Sigmoid colon (tissue), 7 donors: ENCODE data around the gene NDUFA12. TPM values are rescaled to one million over a fixed set of nuclear protein-coding genes. Genes with fewer than 3 reads are reported as not detected.
A peak's percentile ranks its signal among the peaks of the same experiment; 100 is the strongest.

ENCODE experiments used
- DNase-seq: peaks from one replicate; pipeline ENCODE4 v3.0.0-alpha.2; 2019
- H3K27ac ChIP-seq, 4 donors: fragments of 200-600 bp; sonication (generic); one replicate each; pipeline ENCODE4 v1.5.1; 2016 to 2019; ENCODE audit warnings: mild to moderate bottlenecking in 1 of 4
- H3K27me3 ChIP-seq, 3 donors: fragments of 200-600 bp; sonication (generic); one replicate each; pipeline ENCODE4 v1.5.1; 2019; ENCODE audit warnings: mild to moderate bottlenecking in 1 of 3
- H3K36me3 ChIP-seq, 4 donors: fragments of 200-600 bp; sonication (generic); one replicate each; pipeline ENCODE4 v1.5.1; 2016 to 2019
- H3K4me1 ChIP-seq, 4 donors: fragments of 200-600 bp; sonication (generic); one replicate each; pipeline ENCODE4 v1.5.1; 2017 to 2019
- H3K4me3 ChIP-seq, 4 donors: fragments of 200-600 bp; sonication (generic); one replicate each; pipeline ENCODE4 v1.5.1; 2017 to 2019; ENCODE audit warnings: mild to moderate bottlenecking in 2 of 4, moderate library complexity in 1 of 4
- H3K9me3 ChIP-seq, 4 donors: fragments of 200-600 bp in 3 of 4; sonication (generic) in 3 of 4; one replicate each; pipeline versions ENCODE4 v1.5.1 to v1.6.1; 2013 to 2019
- CTCF ChIP-seq, 4 experiments: fragments of 450-650 bp in 3 of 4; fragments of 200-600 bp in 1 of 4; IDR thresholded peaks; one replicate each; pipeline ENCODE4 v1.5.1; 2016 to 2019; ENCODE audit warnings: antibody characterized with exemption in 4 of 4, mild to moderate bottlenecking in 3 of 4, moderate library complexity in 2 of 4
- EP300 ChIP-seq, 4 donors: sonication (generic); formaldehyde crosslinking; IDR thresholded peaks; one replicate each; pipeline ENCODE4 v1.6.1; 2017; ENCODE audit warnings: antibody characterized with exemption in 4 of 4
- POLR2A ChIP-seq, 2 donors: fragments of 450-650 bp; IDR thresholded peaks; one replicate each; pipeline ENCODE4 v1.6.1; 2016; ENCODE audit warnings: antibody characterized with exemption in 2 of 2, mild to moderate bottlenecking in 2 of 2, moderate library complexity in 2 of 2
- POLR2AphosphoS5 ChIP-seq, 4 donors: sonication (generic); formaldehyde crosslinking; IDR thresholded peaks; one replicate each; pipeline ENCODE4 v1.6.1; 2017; ENCODE audit warnings: antibody characterized with exemption in 4 of 4
- WGBS, 2 donors: extraction: QIAGEN DNeasy Blood & Tissue Kit; methylation state at CpG; one replicate each; pipeline ENCODE4 v1.1.7; 2013; 5-methylcytosine and 5-hydroxymethylcytosine counted together
- intact Hi-C: fragments of 100-400 bp; cut with DNase I; formaldehyde crosslinking; loops from one replicate; pipeline ENCODE4 v1.15.1; 2023
- polyA plus RNA-seq, 3 donors: library from polyadenylated mRNA; stranded (reverse); fragments of 200-250 nt; gene quantifications; one replicate each; pipeline ENCODE4 v1.2.3, GENCODE V29; 2013
- total RNA-seq, 4 donors: library from RNA; depleted of rRNA; stranded (reverse); fragments of >200 nt; gene quantifications; one replicate each; pipeline ENCODE4 v1.1.0, GENCODE V29; 2016
- donor health status: healthy with polysubstance abuse.
- donor health status: Bipolar disorder and iron deficiency.
- donor health status: healthy.

Gene NDUFA12
- total and polyA plus RNA-seq, 7 donors = 95.4 to 256 (median 155) TPM

DNA sequence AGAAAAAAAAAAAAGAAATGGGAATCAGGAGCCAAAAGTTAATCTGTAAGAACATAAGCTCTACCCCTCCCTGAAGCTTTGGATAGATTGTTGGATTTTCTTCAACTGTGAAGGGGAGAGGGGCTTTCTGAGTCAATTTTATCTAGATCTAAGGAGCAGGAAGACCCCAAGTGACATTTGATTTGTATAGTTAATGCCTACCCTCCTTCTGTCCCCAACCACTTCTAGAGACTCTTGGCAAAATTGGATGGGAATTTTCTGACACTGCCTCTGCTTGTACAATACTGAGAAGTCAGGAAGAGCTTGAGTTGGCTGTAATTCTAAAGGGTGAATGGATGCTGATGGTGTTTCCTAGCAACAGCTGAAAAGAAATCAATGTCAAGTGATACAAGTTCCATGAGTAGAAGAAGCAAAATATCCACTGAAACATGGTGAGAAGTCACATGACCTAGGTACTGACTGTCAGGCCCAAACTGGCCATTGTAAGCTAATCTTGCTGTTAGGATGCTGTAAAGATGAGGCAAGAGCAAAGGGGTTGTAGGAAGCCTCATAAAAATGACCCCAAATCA is 42.2 kb downstream of the NDUFA12 start:
- Histone ChIP-seq H3K27ac (no peak overlapping the region), H3K36me3 (no peaks in the 10 kb centered on the region), H3K4me1 (peaks cover 0 to 15% (median 2%) of the 10 kb centered on the region in 4 donors), H3K9me3 (no peaks in the 10 kb centered on the region), H3K27me3 (no peaks in the 10 kb centered on the region), H3K4me3 (no peak overlapping the region)
- intact Hi-C loops = no loop called here
- DNase-seq = no peak
- no peak for TF ChIP-seq POLR2AphosphoS5 (IDR thresholded peaks at IDR 0.05)
- TF ChIP-seq CTCF (IDR thresholded peaks at IDR 0.05) = no peak
- TF ChIP-seq EP300 (IDR thresholded peaks at IDR 0.05) = no peak
- no peak for TF ChIP-seq POLR2A (IDR thresholded peaks at IDR 0.05)

GRCh38 chr12:94957006-94957405 is 46.5 kb downstream of the NDUFA12 start:
- Histone ChIP-seq H3K9me3 (no peaks in the 10 kb centered on the region), H3K27me3 (no peaks in the 10 kb centered on the region), H3K36me3 (no peaks in the 10 kb centered on the region), H3K4me1 (peaks cover 0 to 16% (median 2%) of the 10 kb centered on the region in 4 donors), H3K27ac (no peak overlapping the region), H3K4me3 (no peak overlapping the region)
- intact Hi-C loops = no loop called here
- TF ChIP-seq POLR2A (IDR thresholded peaks at IDR 0.05) = no peak
- no peak for TF ChIP-seq EP300 (IDR thresholded peaks at IDR 0.05)
- no peak for TF ChIP-seq CTCF (IDR thresholded peaks at IDR 0.05)
- no peak for TF ChIP-seq POLR2AphosphoS5 (IDR thresholded peaks at IDR 0.05)
- DNase-seq = no peak

DNA sequence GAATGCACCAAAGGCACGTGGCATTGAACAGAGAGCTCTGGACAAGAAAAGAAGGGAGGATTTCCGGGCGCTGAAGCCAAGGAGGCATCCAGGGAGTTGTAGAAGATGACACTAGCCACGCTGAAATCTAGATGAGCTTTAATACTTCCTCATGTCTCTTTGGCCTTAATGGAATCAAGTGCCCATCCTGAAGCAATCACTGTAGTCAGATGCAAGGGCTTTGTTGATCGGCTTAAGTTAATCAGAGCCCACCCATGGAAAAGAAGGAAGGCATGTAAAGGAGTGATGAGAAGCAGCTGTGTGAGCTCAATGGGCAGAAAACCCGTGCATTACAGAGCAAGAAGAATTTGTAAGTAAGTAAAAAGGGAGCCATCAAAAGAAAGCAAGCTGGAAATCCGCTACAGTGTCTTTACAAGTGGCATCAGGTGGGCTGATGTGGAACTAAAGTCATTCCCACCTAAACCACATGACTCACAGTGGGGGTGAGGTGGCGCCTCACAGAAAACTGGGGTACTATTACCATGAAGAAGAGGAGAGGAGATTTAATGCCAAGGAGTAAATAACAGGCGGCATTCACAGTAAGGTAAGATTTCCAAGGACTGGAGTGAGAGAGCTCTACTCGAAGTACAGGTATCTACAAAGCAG is 48.4 kb downstream of the NDUFA12 start:
- no peaks in the 10 kb centered on the region for H3K9me3 ChIP-seq
- no peaks in the 10 kb centered on the region for H3K27me3 ChIP-seq
- no peak for DNase-seq
- H3K36me3 ChIP-seq = no peaks in the 10 kb centered on the region
- TF ChIP-seq POLR2A (IDR thresholded peaks at IDR 0.05) (no peak), CTCF (IDR thresholded peaks at IDR 0.05) (no peak), POLR2AphosphoS5 (IDR thresholded peaks at IDR 0.05) (no peak), EP300 (IDR thresholded peaks at IDR 0.05) (no peak)
- H3K27ac ChIP-seq = no peak overlapping the region
- no peak overlapping the region for H3K4me3 ChIP-seq
- peaks cover 0 to 16% (median 2%) of the 10 kb centered on the region in 4 donors for H3K4me1 ChIP-seq
- WGBS, 2 donors = 87 to 89% methylated on average over 10 of the region's 10 CpGs
- intact Hi-C loops = no loop called here

DNA sequence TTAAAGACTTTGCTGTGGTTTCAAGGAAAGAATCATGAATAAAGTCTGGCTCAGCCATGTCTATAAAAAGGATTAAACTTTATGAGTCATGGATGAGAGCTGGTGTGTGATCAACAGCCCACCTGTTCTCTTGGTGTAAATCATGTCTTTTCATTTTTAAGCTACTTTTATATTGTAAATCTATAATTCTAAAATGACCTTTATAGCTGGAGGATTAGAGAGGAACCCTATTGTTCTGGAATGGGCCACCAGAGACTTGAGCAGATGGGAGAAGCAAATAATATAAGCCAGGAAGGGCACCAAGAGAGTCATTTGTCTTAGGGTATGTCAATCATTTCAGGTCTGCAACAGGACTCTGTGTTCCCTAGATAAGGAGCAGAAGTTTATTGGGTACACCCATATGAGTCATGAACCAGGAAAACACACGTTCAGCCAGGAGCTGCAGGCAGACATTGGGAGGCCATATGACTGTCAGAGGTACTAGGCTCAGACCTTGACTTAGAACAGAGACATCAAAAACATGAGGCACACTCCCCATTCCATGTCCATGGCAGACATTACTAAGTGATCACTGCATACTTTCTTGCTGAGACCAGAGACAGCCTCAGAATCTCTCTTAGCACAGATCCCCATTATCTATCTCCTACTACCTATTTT is 49.3 kb downstream of the NDUFA12 start:
- H3K9me3 ChIP-seq = no peaks in the 10 kb centered on the region
- H3K4me1 ChIP-seq = peaks cover 0 to 16% (median 2%) of the 10 kb centered on the region in 4 donors
- no peaks in the 10 kb centered on the region for H3K27me3 ChIP-seq
- no peak overlapping the region for H3K27ac ChIP-seq
- no peaks in the 10 kb centered on the region for H3K36me3 ChIP-seq
- WGBS, 2 donors = 3 to 68% methylated on average over 1 of the region's 1 CpG
- intact Hi-C loops = no loop called here
- no peak for DNase-seq
- TF ChIP-seq EP300 (IDR thresholded peaks at IDR 0.05) (peak in 2 of 4 donors; percentile 61 to 62), POLR2A (IDR thresholded peaks at IDR 0.05) (no peak), POLR2AphosphoS5 (IDR thresholded peaks at IDR 0.05) (peak in 3 of 4 donors; percentile 36 to 70 (median 41))
- no peak overlapping the region for H3K4me3 ChIP-seq

- WGBS, 2 donors = 52 to 76% methylated on average over 2 of the region's 2 CpGs
- no peak overlapping the region for H3K27ac ChIP-seq
- TF ChIP-seq EP300 (IDR thresholded peaks at IDR 0.05) (no peak), CTCF (IDR thresholded peaks at IDR 0.05) (no peak), POLR2AphosphoS5 (IDR thresholded peaks at IDR 0.05) (no peak), POLR2A (IDR thresholded peaks at IDR 0.05) (no peak)
- H3K27me3 ChIP-seq = no peaks in the 10 kb centered on the region
- intact Hi-C loops = no loop called here
- H3K9me3 ChIP-seq = no peaks in the 10 kb centered on the region
- DNase-seq = no peak
- H3K36me3 ChIP-seq = no peaks in the 10 kb centered on the region
- no peak overlapping the region for H3K4me3 ChIP-seq
- H3K4me1 ChIP-seq = peaks cover 0 to 10% (median 2%) of the 10 kb centered on the region in 4 donors
These were observed 51.2 kb downstream of the NDUFA12 start for GRCh38 chr12:94952325-94952724.
